Activated effector memory CD4-positive, alpha-beta T cell treated with Interleukin-2 at 50 U/mL for 16 hours (primary cell): ENCODE measurements around the gene ADGRL2.
"Not testable (repeated sequence)": the region's sequence is repeated elsewhere in the genome, so short reads cannot be mapped to it uniquely, and the experiment has no call there.

Experiments
- DNase-seq: peaks from one replicate; pipeline ENCODE4 v3.0.0-alpha.2; 2020

The ADGRL2 gene

GRCh38 chr1:81850495-81850894 is 49.8 kb downstream of the ADGRL2 start:
- DNase-seq, result no peak

DNA sequence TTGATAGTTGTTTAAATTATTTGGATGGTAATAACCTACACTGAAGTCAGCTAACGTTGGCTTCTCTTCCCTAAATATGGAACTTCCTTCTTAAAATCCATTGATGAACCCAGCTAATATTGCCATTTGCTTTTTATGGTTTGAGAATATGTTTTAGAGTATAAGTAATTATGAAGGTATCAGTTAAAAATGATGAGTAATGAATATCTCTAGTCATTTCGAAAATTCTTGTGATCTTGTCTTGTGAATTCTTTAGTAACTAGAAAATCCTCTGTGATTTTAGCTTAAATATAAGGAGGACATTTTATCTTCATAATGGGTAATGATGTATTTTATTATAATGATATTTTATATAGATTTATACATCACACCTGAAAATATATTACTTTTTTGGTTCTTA is 50.5 kb downstream of the ADGRL2 start:
- no peak for DNase-seq

- DNase-seq, result no peak
Observed at GRCh38 chr1:81852961-81853360, 52.2 kb downstream of the ADGRL2 start.

GRCh38 chr1:81867235-81867634 is 66.5 kb downstream of the ADGRL2 start:
- DNase-seq, result no peak

- no peak for DNase-seq
Observed at GRCh38 chr1:81869307-81869706, 68.6 kb downstream of the ADGRL2 start.

DNA sequence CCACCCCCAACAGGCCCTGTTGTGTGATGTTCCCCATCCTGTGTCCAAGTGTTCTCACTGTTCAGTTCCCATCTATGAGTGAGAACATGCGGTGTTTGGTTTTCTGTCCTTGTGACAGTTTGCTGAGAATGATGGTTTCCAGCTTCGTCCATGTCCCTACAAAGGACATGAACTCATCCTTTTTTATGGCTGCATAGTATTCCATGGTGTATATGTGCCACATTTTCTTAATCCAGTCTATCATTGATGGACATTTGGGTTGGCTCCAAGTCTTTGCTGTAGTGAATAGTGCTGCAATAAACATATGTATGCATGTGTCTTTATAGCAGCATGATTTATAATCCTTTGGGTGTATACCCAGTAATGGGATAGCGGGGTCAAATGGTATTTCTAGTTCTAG is 70.4 kb downstream of the ADGRL2 start:
- DNase-seq, result not testable (repeated sequence)

GRCh38 chr1:81873946-81874345 is 73.2 kb downstream of the ADGRL2 start:
- DNase-seq, result no peak

GRCh38 chr1:81874461-81874860 is 73.7 kb downstream of the ADGRL2 start:
- no peak for DNase-seq

DNA sequence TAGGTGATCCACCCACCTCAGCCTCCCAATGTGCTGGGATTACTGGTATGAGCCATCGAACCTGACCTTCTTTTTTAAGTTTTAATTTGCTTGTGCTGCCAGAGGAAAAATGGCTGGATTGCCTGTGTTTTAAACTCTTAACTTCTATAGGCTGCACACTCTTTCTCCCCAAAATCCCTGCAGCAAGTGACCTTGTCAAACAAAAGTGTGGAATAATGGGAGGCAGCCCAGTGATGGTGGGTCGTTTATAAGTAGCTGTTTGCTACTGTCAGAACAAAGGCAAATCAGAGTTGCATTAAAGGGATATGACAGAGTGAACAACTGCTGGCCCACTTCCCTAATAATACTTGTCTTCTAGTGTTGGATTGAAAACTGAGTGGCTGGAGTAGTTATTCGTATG is 74.2 kb downstream of the ADGRL2 start:
- DNase-seq, result no peak

- no peak for DNase-seq
Observed at GRCh38 chr1:81876901-81877733, 76.4 kb downstream of the ADGRL2 start.

DNA sequence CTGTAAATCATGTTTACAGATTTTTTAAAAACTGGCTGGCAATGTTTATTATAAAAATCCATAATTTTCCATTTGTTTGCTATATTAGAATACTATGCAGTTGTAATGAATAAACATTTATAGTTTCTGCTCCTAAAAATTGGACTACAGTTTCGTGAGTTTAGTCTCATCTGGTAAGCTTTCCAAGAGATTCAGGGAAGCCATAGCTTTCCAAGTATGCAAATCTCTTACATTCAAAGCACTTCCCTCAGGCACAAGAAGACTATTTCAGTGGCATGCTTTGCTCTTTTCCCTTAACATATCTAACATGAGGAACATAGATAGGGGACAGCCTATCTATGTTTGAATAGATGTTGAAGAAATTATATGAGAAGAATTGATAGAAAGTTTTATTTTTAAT is 77.2 kb downstream of the ADGRL2 start:
- no peak for DNase-seq

DNA sequence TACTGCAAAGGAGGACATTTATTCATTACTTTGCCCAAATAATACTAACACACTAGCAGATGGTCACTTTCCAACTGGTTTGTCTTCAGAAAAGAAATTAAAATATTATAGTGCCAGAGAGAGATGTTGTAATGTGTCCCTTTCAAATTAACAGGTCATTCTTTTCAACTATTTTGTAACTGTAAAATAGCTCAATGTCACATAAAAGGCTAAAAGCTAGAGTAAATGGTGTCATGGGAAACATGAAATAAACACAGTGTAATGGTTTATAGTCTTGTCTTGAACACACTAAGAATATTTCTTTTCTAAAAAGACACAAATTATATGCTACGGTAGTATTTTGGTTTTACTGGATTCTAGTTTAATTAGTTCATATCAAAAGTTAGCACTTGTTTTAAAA is 77.8 kb downstream of the ADGRL2 start:
- DNase-seq, result no peak

GRCh38 chr1:81880781-81881180 is 80.0 kb downstream of the ADGRL2 start:
- no peak for DNase-seq

DNA sequence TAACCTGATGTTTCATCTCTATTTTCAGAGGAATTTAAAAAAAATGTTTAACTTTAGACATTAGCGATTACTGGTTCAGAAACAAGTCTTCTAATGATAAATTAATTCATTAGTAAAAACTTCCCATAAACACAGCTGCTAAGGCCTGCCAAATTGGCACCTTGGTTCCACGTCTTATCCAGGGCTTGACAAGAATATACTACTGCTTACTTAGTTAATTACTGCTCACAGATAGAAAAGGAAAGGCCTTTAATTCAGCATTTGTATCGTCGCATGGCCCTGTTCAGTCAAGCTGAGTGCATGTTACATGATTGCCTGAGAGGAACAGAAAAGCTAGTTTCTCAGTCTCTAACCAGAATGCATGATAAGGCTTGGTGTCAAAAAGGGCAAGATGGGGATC is 84.6 kb downstream of the ADGRL2 start:
- no peak for DNase-seq

DNA sequence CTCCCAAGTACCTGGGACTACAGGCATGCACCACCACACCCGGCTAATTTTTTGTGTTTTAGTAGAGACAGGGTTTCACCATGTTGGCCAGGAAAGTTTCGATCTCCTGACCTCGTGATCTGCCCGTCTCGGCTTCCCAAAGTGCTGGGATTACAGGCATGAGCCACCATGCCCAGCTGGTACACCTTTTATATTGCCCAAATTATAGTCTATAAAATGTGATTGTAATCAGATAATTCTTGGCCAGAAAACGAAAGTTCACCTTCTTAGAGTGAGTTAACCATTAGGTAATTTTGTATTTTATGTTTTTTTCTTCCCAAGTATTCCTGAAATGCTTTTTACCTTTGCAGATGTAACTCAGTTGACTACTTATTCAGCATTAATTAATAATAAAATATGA is 85.6 kb downstream of the ADGRL2 start:
- DNase-seq, result not testable (repeated sequence)

- DNase-seq, result no peak
Observed at GRCh38 chr1:81887421-81888144, 86.8 kb downstream of the ADGRL2 start.

GRCh38 chr1:81889166-81889565 is 88.4 kb downstream of the ADGRL2 start:
- DNase-seq, result no peak

GRCh38 chr1:81894867-81895266 is 94.1 kb downstream of the ADGRL2 start:
- no peak for DNase-seq

DNA sequence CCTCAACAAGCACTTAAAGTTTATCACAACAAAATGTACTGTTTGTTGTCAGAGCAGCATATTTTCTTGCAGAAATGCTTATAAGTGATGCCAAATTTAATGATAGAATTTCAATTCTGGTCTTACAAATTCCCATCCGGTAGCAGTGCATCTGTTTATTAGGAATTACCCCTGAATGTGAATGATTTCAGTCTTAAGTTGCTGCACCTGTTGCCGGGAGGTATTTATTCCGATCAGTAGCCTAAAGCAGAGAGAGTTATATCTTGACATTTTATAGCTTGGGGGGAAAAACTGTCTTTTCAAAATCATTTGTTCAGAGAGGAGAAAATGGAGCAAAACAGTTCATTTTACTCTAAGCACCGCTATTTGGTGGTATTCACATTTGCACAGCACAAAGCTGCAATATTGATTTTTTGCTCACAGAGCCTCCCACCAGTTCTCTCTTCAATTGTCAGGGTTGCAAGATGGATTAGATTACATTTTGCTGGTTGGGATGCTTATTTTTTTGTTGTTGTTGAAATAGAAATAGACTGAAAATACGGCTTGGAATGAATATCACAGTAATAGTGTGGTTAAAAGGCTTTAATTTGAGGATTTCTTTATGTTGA is 98.6 kb downstream of the ADGRL2 start:
- DNase-seq, result no peak

GRCh38 chr1:81907575-81907974 is 106.8 kb downstream of the ADGRL2 start:
- DNase-seq, result no peak

- DNase-seq, result no peak
Observed at GRCh38 chr1:81912383-81912782, 111.6 kb downstream of the ADGRL2 start.

- no peak for DNase-seq
Observed at GRCh38 chr1:81915937-81916336, 115.2 kb downstream of the ADGRL2 start.

- no peak for DNase-seq
Observed at GRCh38 chr1:81920245-81920740, 119.6 kb downstream of the ADGRL2 start.

- DNase-seq, result no peak
Observed at GRCh38 chr1:81920886-81921285, 120.2 kb downstream of the ADGRL2 start.
